ENCODE data around the gene ST14. TPM values are rescaled to one million over a fixed set of nuclear protein-coding genes. Genes with fewer than 3 reads are reported as not detected.

The ST14 gene
- total RNA-seq, 3 donors from 2014 or later: 260 to 622 (median 508) TPM

GRCh38 chr11:130144861-130145281 lies 14.7 kb upstream of the ST14 start:
- DNase-seq (no peak), ATAC-seq (no peak)
- H3K4me1 ChIP-seq (ENCODE audit: low read depth): peaks cover 46% of the 10 kb centered on the region
- intact Hi-C loops (cut with DNase I, micrococcal nuclease): no loop called here
- no peaks in the 10 kb centered on the region for H3K9me3 ChIP-seq
- no peak for TF ChIP-seq CTCF (IDR thresholded peaks at IDR 0.05)
- H3K36me3 ChIP-seq (ENCODE audit: low read depth): no peaks in the 10 kb centered on the region
- H3K4me3 ChIP-seq: no peak overlapping the region

- H3K9me3 ChIP-seq: no peaks in the 10 kb centered on the region
- peak; percentile 79 for ATAC-seq
- H3K4me1 ChIP-seq (ENCODE audit: low read depth): peaks cover 46% of the 10 kb centered on the region
- intact Hi-C loops (cut with DNase I, micrococcal nuclease): no loop called here
- TF ChIP-seq CTCF (IDR thresholded peaks at IDR 0.05): no peak
- no peak overlapping the region for H3K4me3 ChIP-seq
- no peaks in the 10 kb centered on the region for H3K36me3 ChIP-seq (ENCODE audit: low read depth)
- DNase-seq: peak in 1 of 3 donors; percentile 66
Observed at GRCh38 chr11:130145311-130145812, 14.2 kb upstream of the ST14 start.

- no peaks in the 10 kb centered on the region for H3K36me3 ChIP-seq (ENCODE audit: low read depth)
- H3K4me3 ChIP-seq: no peak overlapping the region
- ATAC-seq (peak; percentile 87), DNase-seq (peak; percentile 81 to 92 (median 87))
- no peak for TF ChIP-seq CTCF (IDR thresholded peaks at IDR 0.05)
- intact Hi-C loops (cut with DNase I, micrococcal nuclease): no loop called here
- no peaks in the 10 kb centered on the region for H3K9me3 ChIP-seq
- H3K4me1 ChIP-seq (ENCODE audit: low read depth): peaks cover 46% of the 10 kb centered on the region
Observed at GRCh38 chr11:130145975-130146776, 13.4 kb upstream of the ST14 start.

GRCh38 chr11:130146796-130147195 lies 12.8 kb upstream of the ST14 start:
- no peaks in the 10 kb centered on the region for H3K36me3 ChIP-seq (ENCODE audit: low read depth)
- H3K4me3 ChIP-seq: no peak overlapping the region
- H3K9me3 ChIP-seq: no peaks in the 10 kb centered on the region
- H3K4me1 ChIP-seq (ENCODE audit: low read depth): peaks cover 46% of the 10 kb centered on the region
- intact Hi-C loops (cut with DNase I, micrococcal nuclease): no loop called here
- ATAC-seq: peak; percentile 67
- no peak for TF ChIP-seq CTCF (IDR thresholded peaks at IDR 0.05)
- DNase-seq: peak in 1 of 3 donors; percentile 71

GRCh38 chr11:130148796-130149326 lies 10.7 kb upstream of the ST14 start:
- no peaks in the 10 kb centered on the region for H3K36me3 ChIP-seq (ENCODE audit: low read depth)
- H3K4me1 ChIP-seq (ENCODE audit: low read depth): peaks cover 37% of the 10 kb centered on the region
- intact Hi-C loops (cut with DNase I, micrococcal nuclease): no loop called here
- DNase-seq: no peak
- H3K4me3 ChIP-seq: no peak overlapping the region
- no peak for TF ChIP-seq CTCF (IDR thresholded peaks at IDR 0.05)
- ATAC-seq: no peak
- H3K9me3 ChIP-seq: no peaks in the 10 kb centered on the region
